Astrocyte (in vitro differentiated cells and primary cell): ENCODE results near the gene RBM17. TPM values are rescaled to one million over a fixed set of nuclear protein-coding genes. Genes with fewer than 3 reads are reported as not detected.

ENCODE experiments used
- DNase-seq: peaks from one replicate; pipeline ENCODE4 v3.0.0-alpha.2; 2010; ENCODE audit warnings: low read depth
- FAIRE-seq: peaks from 2 replicates; lab custom pipeline; 2011; peaks lifted over from hg19 to GRCh38; lab: Jason Lieb, UNC
- H2AFZ ChIP-seq: 2 replicates; pipeline ENCODE4 v1.6.0; 2012; ENCODE audit warnings: low read depth, low read length, inconsistent platforms
- H3K27ac ChIP-seq: 2 replicates; pipeline ENCODE4 v1.5.1; 2011; ENCODE audit warnings: low read depth, low read length, inconsistent platforms
- H3K27me3 ChIP-seq: 2 replicates; pipeline ENCODE4 v1.6.0; 2011; ENCODE audit warnings: low read length, inconsistent platforms; ENCODE audit not compliant: insufficient read depth
- H3K36me3 ChIP-seq: 2 replicates; pipeline ENCODE4 v1.5.1; 2011; ENCODE audit warnings: low read length, inconsistent platforms; ENCODE audit not compliant: insufficient read depth
- H3K4me1 ChIP-seq: 2 replicates; pipeline ENCODE4 v1.5.1; 2011; ENCODE audit warnings: low read length, inconsistent platforms; ENCODE audit not compliant: insufficient read depth
- H3K4me2 ChIP-seq: 2 replicates; pipeline ENCODE4 v1.6.0; 2012; ENCODE audit warnings: low read length, inconsistent platforms
- H3K4me3 ChIP-seq: 2 replicates; pipeline ENCODE4 v1.5.1; 2011; ENCODE audit warnings: low read depth, mild to moderate bottlenecking, low read length, inconsistent platforms; ENCODE audit not compliant: insufficient read depth
- H3K79me2 ChIP-seq: 2 replicates; pipeline ENCODE4 v1.6.0; 2012; ENCODE audit warnings: mild to moderate bottlenecking, low read length, inconsistent platforms; ENCODE audit not compliant: insufficient read depth
- H3K9ac ChIP-seq: 2 replicates; pipeline ENCODE4 v1.6.0; 2012; ENCODE audit warnings: mild to moderate bottlenecking, low read length, inconsistent platforms
- H3K9me3 ChIP-seq: 2 replicates; pipeline ENCODE4 v1.5.1; 2012; ENCODE audit warnings: low read depth, mild to moderate bottlenecking, low read length, inconsistent platforms; ENCODE audit not compliant: insufficient read depth
- H4K20me1 ChIP-seq: 2 replicates; pipeline ENCODE4 v1.6.0; 2012; ENCODE audit warnings: low read length, inconsistent platforms; ENCODE audit not compliant: insufficient read depth
- H3K27ac Mint-ChIP-seq: one replicate; pipeline ENCODE4 v1.8.0; 2021; ENCODE audit warnings: mild to moderate bottlenecking, mixed read lengths; ENCODE audit not compliant: unreplicated experiment
- H3K27me3 Mint-ChIP-seq: one replicate; pipeline ENCODE4 v1.8.0; 2021; ENCODE audit warnings: low read depth, mixed read lengths; ENCODE audit not compliant: unreplicated experiment
- H3K36me3 Mint-ChIP-seq: one replicate; pipeline ENCODE4 v1.8.0; 2021; ENCODE audit warnings: low read depth, mixed read lengths; ENCODE audit not compliant: unreplicated experiment
- H3K4me1 Mint-ChIP-seq: one replicate; pipeline ENCODE4 v1.8.0; 2021; ENCODE audit warnings: low read depth, mixed read lengths; ENCODE audit not compliant: unreplicated experiment
- H3K4me3 Mint-ChIP-seq: one replicate; pipeline ENCODE4 v1.8.0; 2021; ENCODE audit warnings: mild to moderate bottlenecking, moderate library complexity, mixed read lengths; ENCODE audit not compliant: unreplicated experiment
- H3K9me3 Mint-ChIP-seq: one replicate; pipeline ENCODE4 v1.8.0; 2021; ENCODE audit warnings: mild to moderate bottlenecking, mixed read lengths; ENCODE audit not compliant: unreplicated experiment
- EZH2 ChIP-seq: IDR thresholded peaks from 2 replicates; pipeline ENCODE4 v1.6.1; 2012; ENCODE audit warnings: mild to moderate bottlenecking, low read length, inconsistent platforms; ENCODE audit not compliant: insufficient read depth
- total RNA-seq: library from RNA; stranded (reverse); gene quantifications from 2 replicates; pipeline ENCODE4 v1.2.1, GENCODE V29; 2021
- TF ChIP-seq, protein P1 (sequence below): IDR thresholded peaks from 2 replicates; pipeline ENCODE4 v1.5.1; 2011; ENCODE audit warnings: low read depth, mild to moderate bottlenecking, inconsistent platforms, low read length, moderate library complexity; ENCODE audit not compliant: insufficient read depth

Gene RBM17
- total RNA-seq, 1 donor from 2014 or later: 71.3 TPM

DNA sequence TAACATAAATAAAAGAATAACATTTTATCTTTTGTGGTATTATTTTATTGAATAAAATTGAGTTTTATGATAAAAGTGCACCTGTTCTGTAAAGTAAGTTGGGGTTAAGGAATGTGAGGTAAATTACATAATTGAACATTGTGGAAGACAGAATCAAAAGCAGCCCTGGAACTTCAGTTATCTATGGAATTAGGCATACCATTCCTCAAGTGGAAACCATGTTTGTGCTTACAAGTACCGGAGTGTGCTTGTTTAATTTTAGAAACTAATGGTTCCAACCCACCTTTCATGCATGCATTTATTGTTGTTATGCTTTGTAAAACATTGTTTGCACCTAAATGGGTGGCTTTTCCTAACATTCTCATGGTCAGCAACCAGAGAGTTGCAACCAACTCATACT, 28.0 kb downstream of the RBM17 start:
- TF ChIP-seq, protein P1, sequence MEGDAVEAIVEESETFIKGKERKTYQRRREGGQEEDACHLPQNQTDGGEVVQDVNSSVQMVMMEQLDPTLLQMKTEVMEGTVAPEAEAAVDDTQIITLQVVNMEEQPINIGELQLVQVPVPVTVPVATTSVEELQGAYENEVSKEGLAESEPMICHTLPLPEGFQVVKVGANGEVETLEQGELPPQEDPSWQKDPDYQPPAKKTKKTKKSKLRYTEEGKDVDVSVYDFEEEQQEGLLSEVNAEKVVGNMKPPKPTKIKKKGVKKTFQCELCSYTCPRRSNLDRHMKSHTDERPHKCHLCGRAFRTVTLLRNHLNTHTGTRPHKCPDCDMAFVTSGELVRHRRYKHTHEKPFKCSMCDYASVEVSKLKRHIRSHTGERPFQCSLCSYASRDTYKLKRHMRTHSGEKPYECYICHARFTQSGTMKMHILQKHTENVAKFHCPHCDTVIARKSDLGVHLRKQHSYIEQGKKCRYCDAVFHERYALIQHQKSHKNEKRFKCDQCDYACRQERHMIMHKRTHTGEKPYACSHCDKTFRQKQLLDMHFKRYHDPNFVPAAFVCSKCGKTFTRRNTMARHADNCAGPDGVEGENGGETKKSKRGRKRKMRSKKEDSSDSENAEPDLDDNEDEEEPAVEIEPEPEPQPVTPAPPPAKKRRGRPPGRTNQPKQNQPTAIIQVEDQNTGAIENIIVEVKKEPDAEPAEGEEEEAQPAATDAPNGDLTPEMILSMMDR: no peak
- no peak for TF ChIP-seq EZH2
- H3K9me3 ChIP-seq: no peaks in the 10 kb centered on the region
- no peak overlapping the region for H3K9ac ChIP-seq
- no peak overlapping the region for H2AFZ ChIP-seq
- H3K27me3 Mint-ChIP-seq: no peaks in the 10 kb centered on the region
- no peak overlapping the region for H3K4me3 Mint-ChIP-seq
- no peak overlapping the region for H3K4me2 ChIP-seq
- DNase-seq (no peak), FAIRE-seq (no peak)
- no peaks in the 10 kb centered on the region for H3K27me3 ChIP-seq
- no peak overlapping the region for H3K4me3 ChIP-seq
- H3K27ac ChIP-seq: no peak overlapping the region
- no peak overlapping the region for H3K27ac Mint-ChIP-seq
- H3K36me3 Mint-ChIP-seq: peaks cover 16% of the 10 kb centered on the region
- H3K9me3 Mint-ChIP-seq: no peaks in the 10 kb centered on the region
- H3K79me2 ChIP-seq: no peaks in the 10 kb centered on the region
- H3K36me3 ChIP-seq: peaks cover 29% of the 10 kb centered on the region
- peaks cover 17% of the 10 kb centered on the region for H3K4me1 Mint-ChIP-seq
- peaks cover 5% of the 10 kb centered on the region for H4K20me1 ChIP-seq
- H3K4me1 ChIP-seq: peaks cover 12% of the 10 kb centered on the region

DNA sequence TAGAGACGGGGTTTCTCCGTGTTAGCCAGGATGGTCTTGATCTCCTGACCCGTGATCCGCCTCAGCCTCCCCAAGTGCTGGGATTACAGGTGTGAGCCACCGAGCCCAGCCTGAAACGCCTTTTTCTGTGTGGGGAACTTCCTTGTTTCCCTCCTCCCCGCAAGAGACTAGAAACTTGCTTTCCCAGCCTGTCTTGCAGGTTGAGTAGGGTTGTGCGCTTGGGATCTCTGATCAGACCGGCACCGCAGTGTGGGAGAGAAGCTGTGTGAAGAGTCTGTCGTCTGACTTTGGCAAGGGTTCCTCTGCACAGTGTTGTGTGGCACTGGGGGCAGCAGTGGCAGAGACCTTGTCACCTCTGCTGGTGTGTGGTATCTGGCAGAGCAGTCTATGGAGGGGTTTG, 28.9 kb downstream of the RBM17 start:
- Mint-ChIP-seq H3K9me3 (no peaks in the 10 kb centered on the region), H3K27me3 (no peaks in the 10 kb centered on the region), H3K36me3 (peaks cover 14% of the 10 kb centered on the region), H3K4me3 (no peak overlapping the region), H3K27ac (no peak overlapping the region), H3K4me1 (peaks cover 17% of the 10 kb centered on the region)
- Histone ChIP-seq H3K9me3 (no peaks in the 10 kb centered on the region), H3K4me3 (no peak overlapping the region), H3K27me3 (no peaks in the 10 kb centered on the region), H3K4me2 (no peak overlapping the region), H3K79me2 (no peaks in the 10 kb centered on the region), H3K9ac (no peak overlapping the region), H4K20me1 (peaks cover 5% of the 10 kb centered on the region), H3K36me3 (peaks cover 25% of the 10 kb centered on the region), H3K27ac (no peak overlapping the region), H2AFZ (no peak overlapping the region), H3K4me1 (peaks cover 12% of the 10 kb centered on the region)
- DNase-seq (no peak), FAIRE-seq (no peak)
- TF ChIP-seq, protein P1: no peak
- TF ChIP-seq EZH2: no peak

DNA sequence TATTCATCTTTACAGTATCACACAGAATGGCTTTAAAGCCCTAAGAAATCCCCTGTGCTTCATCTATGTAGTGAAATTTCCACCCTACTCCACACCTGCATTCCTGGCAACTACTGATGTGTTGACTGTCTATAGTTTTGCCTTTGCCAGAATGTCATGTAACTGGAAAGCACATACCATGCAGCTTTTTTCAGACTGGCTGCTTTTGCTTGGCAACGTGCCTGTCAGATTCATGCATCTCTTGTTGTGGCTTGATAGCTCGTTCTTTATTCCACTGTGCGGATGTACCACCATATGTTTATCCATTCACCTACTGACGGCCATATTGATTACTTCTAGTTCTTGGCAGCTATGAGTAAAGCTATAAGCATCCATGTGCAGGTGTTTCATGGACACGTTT, 30.6 kb downstream of the RBM17 start:
- Histone ChIP-seq H4K20me1 (peaks cover 2% of the 10 kb centered on the region), H3K9me3 (no peaks in the 10 kb centered on the region), H3K27me3 (no peaks in the 10 kb centered on the region), H3K4me1 (peaks cover 9% of the 10 kb centered on the region), H3K79me2 (no peaks in the 10 kb centered on the region), H3K36me3 (peaks cover 10% of the 10 kb centered on the region), H3K9ac (no peak overlapping the region), H2AFZ (no peak overlapping the region), H3K4me3 (no peak overlapping the region), H3K4me2 (no peak overlapping the region), H3K27ac (no peak overlapping the region)
- Mint-ChIP-seq H3K4me3 (no peak overlapping the region), H3K9me3 (no peaks in the 10 kb centered on the region), H3K27me3 (no peaks in the 10 kb centered on the region), H3K36me3 (peaks cover 14% of the 10 kb centered on the region), H3K27ac (no peak overlapping the region), H3K4me1 (peaks cover 19% of the 10 kb centered on the region)
- DNase-seq: no peak
- no peak for TF ChIP-seq EZH2
- TF ChIP-seq, protein P1: no peak
- no peak for FAIRE-seq
